ENCODE measurements around the gene TMA7B. TPM values are rescaled to one million over a fixed set of nuclear protein-coding genes. Genes with fewer than 3 reads are reported as not detected.

TMA7B gene
- total RNA-seq, 1 donor from 2014 or later = 0.47 TPM

DNA sequence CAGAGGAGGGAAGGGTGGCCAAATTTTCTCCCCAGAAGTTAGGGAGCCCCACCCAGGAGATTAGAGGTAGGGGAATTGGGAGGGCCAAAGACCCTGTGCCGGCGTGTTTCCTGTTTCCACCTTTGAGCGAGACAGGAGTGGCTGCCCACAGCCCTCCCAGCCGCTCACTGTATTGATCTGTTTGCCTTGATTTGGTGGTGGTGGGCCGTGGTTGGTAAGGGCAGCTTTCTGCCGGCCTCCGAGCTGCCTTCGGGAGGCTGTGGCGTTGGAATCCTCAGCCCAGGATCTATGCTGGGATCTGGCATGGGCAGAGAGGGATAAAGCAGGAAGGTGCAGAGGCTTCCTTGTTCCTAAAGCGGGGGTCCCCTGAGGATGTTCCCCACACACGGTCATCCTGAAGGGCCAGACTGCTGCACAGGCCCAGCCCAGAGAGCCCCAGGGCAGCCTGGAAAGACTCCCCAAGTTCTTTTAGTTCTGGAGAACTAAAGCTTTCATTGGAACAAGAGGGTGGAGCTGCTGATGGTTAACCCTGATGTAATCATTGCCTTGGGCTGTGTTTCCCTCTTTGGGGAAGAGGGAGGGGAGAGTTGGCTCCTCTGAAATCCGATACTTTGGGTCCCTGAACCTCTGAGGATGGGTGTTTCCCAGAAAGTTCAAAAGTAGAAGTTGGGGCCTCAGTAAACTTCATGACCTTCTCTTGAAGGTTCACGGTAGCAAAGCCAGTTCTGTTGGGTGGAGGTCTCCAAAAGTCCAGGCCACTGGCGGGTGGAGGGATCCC is 41.8 kb downstream of the TMA7B start:
- no peak for DNase-seq (ENCODE audit: low spot score)

DNA sequence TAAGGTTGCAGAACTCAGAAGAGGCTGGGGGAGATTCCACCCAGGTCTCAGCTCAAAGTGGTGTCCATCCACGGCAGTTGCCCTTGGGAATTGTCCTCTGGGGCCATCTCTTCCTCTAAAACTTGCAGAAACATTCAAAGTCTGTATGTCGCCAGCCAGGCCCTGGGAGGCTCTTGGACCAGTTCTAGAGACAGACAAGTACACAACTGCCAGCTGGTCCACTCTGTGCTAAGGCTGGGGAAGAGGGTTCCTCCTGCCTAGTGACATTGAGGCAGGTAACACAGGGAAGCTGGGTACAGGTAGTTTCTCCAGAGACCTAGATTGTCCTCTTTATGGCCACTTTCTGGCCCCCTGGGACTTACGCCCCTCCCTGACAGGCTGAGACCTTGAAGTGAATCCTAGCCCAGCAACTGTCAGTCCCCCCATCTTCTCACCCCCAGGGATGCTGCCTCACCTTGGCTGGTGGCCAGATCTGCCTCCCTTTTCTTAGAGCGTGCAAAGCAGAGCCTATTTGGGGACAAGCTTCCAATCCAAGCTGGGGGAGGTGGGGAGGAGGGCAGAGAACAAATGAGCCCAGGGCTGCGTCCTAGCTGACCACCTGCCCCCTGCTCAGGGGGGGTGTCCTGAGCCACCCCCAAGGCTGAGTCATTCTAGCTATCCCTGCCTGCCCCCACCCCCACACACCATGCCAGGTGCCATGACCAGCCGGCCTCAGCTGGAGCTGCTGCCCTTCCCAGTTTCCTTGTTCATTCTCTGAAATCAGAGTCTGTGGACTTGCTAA is 42.9 kb downstream of the TMA7B start:
- DNase-seq (ENCODE audit: low spot score) = no peak

DNA sequence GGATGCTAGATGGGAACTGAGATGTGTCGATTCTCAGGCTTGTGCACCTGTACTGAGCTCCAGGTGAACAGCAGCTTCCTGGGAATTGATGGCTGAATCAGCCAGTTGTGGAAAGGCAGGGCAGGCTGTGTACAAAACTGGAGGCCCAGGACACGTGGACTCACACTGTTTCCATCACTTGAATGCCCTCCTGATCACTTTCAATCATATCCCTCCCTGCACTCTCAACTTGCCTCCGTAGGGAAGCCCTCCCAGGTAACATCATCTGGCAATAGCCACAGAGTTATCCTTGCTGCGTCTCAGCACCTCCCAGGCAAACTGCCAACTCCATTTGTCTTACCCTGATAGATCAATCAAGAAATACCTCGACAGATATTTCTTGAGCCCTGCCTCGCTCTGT is 44.6 kb downstream of the TMA7B start:
- no peak for DNase-seq (ENCODE audit: low spot score)

GRCh38 chr22:40006641-40007040 is 46.4 kb downstream of the TMA7B start:
- DNase-seq (ENCODE audit: low spot score) = no peak

GRCh38 chr22:40007853-40008710 is 47.9 kb downstream of the TMA7B start:
- no peak for DNase-seq (ENCODE audit: low spot score)

DNA sequence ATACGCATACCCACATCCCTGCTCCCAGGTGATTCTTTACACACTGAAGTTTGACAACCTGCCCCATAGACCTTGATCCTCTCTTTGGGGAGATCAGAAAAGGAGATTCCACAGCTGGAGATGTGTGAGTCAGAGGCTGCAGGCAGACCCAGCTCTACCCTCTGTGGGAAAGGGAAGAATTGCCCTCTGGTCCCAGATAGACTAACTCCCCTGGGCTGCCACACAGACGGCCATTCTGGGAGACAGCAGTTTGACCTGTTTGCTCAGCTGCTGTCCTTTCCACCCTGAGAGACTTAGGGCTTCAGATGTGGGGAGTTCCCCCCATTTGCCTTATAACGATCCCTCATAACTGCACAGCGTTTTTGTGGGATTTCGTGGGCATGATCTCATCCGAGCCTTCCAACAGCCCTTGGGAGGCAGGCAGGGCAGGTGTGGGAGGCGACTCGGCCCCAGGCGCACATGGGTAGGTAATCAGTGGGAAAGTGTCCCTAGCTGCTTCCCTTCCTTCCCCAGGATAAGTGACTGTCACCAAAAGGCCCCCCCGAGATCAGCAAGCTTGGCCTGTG is 48.6 kb downstream of the TMA7B start:
- DNase-seq (ENCODE audit: low spot score) = no peak

DNA sequence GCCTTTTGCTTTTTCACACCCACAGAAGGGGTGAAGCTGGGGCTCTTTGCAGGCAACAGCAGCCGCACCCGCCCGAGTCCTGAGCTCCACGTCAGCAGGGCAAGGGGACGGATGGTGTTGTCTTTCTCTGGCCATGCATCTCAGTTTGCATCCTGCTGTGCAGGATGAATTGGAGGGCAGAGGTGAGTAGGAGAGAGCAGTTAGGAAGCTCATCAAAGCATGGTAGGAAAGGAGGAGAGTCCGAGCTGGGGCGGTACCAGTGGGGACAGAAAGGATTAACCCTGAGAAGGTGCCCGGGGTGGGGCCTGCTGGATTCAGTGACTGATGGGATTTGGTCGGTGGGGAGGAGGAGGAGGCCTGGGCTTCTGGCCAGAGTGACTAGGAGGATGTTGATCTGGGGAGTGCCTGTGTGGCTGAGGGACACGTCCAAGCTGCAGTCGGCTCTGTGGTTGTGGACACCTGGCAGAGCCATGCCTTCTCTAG is 49.1 kb downstream of the TMA7B start:
- no peak for DNase-seq (ENCODE audit: low spot score)

DNA sequence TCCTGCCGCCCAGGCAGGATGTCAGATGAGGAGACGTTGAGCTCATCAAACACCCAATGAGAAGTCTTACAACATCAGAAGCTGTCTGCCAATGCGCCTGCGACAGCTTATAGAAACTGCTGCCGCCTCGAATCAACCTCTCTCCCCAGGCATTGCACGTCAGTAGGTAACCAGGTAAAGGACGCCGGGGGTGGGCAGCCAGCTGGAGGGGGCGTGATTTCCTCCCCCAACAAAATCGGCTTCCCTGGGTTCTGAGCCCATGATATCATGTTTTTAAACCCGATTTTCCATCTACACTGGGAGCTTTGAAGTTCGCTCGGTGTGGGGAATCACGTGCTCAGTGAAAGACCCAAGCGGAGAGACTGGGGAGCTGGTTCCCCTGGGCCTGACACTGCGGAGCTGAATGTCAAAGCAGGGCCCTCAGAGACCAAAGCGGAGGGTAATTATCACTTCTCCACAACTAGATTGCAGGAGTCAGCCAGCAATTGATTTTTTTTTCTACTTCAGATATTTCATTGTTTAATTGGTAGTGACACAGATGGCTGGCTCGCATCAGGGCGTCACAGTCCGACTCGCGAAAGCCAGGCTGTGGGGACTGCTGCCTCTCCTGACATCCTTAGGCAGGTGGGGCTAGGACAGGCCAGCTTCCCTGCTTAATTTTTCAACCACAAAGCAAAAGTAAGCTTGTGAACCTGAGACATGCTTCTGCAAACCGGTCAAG is 49.9 kb downstream of the TMA7B start:
- no peak for DNase-seq (ENCODE audit: low spot score)

DNA sequence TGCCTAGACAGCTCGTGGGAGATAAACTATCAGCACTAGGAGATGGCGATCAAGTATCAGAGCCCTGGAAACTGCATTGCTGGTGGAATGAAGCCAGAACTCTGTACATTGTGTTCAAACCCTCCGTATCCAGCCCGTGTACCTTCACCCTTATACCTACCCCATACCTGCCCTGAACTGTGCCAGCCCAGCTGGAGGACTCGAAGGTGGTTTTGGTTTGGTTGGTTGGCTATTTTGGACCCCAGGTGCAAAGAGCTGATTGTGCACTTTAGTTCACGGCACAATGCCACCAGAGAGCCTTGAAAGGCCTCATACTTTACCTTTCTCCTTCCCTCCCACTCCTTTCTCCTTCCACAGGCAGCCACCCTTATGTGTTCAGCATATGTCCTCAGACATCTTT is 50.5 kb downstream of the TMA7B start:
- no peak for DNase-seq (ENCODE audit: low spot score)

Other genes with a start within 250 kb of the TMA7B start
- gene ENTHD1, start 66.6 kb upstream of the TMA7B start, total RNA-seq = not detected
- 7.9 TPM for gene GRAP2, start 59.3 kb upstream of the TMA7B start, total RNA-seq
- gene FAM83F, start 34.6 kb downstream of the TMA7B start, total RNA-seq = 33.0 TPM
- 63.3 TPM for gene TNRC6B, start 217.5 kb downstream of the TMA7B start, total RNA-seq

All from ureter (tissue), 1 donor.